HG03196 (cell line): Measurements from ENCODE around the gene PIANP.

Experiments used
- ATAC-seq: cut with Tn5 transposase; IDR thresholded peaks from one replicate; pipeline ENCODE4 v1.9.1; 2021; ENCODE audit not compliant: unreplicated experiment

Gene PIANP

GRCh38 chr12:6672143-6672542, 28.5 kb downstream of the PIANP start:
- no peak for ATAC-seq

- ATAC-seq, result no peak
Observed at GRCh38 chr12:6667559-6668210, 32.9 kb downstream of the PIANP start.

GRCh38 chr12:6666211-6666610, 34.4 kb downstream of the PIANP start:
- ATAC-seq, result no peak

GRCh38 chr12:6664902-6665301, 35.7 kb downstream of the PIANP start:
- no peak for ATAC-seq

- ATAC-seq, result peak; percentile 96
Observed at GRCh38 chr12:6662906-6663742, 37.5 kb downstream of the PIANP start, which contains the start of gene ING4. ING4 (minus strand) TSS chr12:6663119; CDS start chr12:6663101, 18 bp downstream.

GRCh38 chr12:6662602-6662905, 38.1 kb downstream of the PIANP start:
- ATAC-seq, result no peak

GRCh38 chr12:6653987-6654386, 46.6 kb downstream of the PIANP start:
- no peak for ATAC-seq

- no peak for ATAC-seq
Observed at GRCh38 chr12:6653342-6653741, 47.3 kb downstream of the PIANP start.

GRCh38 chr12:6652391-6652790, 48.2 kb downstream of the PIANP start:
- no peak for ATAC-seq

GRCh38 chr12:6650832-6651231, 49.8 kb downstream of the PIANP start:
- ATAC-seq, result no peak

GRCh38 chr12:6647083-6647604, 53.5 kb downstream of the PIANP start, which contains the start of gene ACRBP:
ACRBP (minus strand) TSS chr12:6647432; CDS start chr12:6647366, 66 bp downstream.
- no peak for ATAC-seq

GRCh38 chr12:6646276-6647082, 54.1 kb downstream of the PIANP start:
- ATAC-seq, result no peak

GRCh38 chr12:6644903-6645302, 55.7 kb downstream of the PIANP start:
- no peak for ATAC-seq

GRCh38 chr12:6644257-6644596, 56.4 kb downstream of the PIANP start:
- no peak for ATAC-seq
